C4-2B (cell line): ENCODE measurements around the gene C5orf24.

Experiments
- H3K27ac ChIP-seq: fragments of 450-650 bp; 2 replicates; pipeline ENCODE4 v1.5.1; 2017
- ZFX ChIP-seq: fragments of 450-650 bp; IDR thresholded peaks from 2 replicates; pipeline ENCODE4 v1.6.1; 2017
- TF ChIP-seq, protein P1 (sequence below): fragments of 450-650 bp; conservative IDR thresholded peaks from 2 replicates; pipeline ENCODE4 v1.5.1; 2017; ENCODE audit warnings: mild to moderate bottlenecking

Gene C5orf24

DNA sequence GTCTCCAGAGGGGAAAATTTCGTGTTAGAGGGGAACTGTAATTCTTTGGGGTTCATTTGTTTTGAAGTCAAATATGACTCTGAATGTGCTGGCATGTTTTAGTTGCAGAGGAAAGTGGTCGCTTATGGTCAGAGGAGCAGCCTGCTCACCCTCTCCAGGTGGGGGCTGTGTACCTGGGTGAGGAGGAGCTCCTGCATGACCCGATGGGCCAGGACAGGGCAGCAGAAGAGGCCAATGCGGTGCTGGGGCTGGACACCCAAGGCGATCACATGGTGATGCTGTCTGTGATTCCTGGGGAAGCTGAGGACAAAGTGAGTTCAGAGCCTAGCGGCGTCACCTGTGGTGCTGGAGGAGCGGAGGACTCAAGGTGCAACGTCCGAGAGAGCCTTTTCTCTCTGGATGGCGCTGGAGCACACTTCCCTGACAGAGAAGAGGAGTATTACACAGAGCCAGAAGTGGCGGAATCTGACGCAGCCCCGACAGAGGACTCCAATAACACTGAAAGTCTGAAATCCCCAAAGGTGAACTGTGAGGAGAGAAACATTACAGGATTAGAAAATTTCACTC is 41.9 kb downstream of the C5orf24 start:
- no peak overlapping the region for H3K27ac ChIP-seq

DNA sequence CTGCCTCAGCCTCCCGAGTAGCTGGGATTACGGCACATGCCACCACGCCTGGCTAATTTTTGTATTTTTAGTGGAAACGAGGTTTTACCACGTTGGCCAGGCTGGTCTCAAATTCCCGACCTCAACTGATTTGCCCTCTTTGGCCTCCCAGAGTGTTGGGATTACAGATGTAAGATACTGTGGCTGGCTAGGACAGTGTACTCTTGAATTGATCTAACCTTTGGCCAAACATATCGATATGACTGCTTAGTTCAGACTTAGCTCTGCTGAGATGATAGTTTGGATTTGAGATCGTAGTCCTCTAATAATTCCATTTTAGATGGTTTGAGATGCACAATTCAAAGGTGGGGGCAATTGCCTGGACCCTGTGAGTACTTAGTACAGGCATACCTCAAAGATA is 43.6 kb downstream of the C5orf24 start:
- TF ChIP-seq, protein P1, sequence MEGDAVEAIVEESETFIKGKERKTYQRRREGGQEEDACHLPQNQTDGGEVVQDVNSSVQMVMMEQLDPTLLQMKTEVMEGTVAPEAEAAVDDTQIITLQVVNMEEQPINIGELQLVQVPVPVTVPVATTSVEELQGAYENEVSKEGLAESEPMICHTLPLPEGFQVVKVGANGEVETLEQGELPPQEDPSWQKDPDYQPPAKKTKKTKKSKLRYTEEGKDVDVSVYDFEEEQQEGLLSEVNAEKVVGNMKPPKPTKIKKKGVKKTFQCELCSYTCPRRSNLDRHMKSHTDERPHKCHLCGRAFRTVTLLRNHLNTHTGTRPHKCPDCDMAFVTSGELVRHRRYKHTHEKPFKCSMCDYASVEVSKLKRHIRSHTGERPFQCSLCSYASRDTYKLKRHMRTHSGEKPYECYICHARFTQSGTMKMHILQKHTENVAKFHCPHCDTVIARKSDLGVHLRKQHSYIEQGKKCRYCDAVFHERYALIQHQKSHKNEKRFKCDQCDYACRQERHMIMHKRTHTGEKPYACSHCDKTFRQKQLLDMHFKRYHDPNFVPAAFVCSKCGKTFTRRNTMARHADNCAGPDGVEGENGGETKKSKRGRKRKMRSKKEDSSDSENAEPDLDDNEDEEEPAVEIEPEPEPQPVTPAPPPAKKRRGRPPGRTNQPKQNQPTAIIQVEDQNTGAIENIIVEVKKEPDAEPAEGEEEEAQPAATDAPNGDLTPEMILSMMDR = no peak
- no peak for TF ChIP-seq ZFX
- no peak overlapping the region for H3K27ac ChIP-seq

More for the DNA sequence above, 41.9 kb downstream of the C5orf24 start:
- no peak for TF ChIP-seq ZFX
- TF ChIP-seq, protein P1 = no peak

DNA sequence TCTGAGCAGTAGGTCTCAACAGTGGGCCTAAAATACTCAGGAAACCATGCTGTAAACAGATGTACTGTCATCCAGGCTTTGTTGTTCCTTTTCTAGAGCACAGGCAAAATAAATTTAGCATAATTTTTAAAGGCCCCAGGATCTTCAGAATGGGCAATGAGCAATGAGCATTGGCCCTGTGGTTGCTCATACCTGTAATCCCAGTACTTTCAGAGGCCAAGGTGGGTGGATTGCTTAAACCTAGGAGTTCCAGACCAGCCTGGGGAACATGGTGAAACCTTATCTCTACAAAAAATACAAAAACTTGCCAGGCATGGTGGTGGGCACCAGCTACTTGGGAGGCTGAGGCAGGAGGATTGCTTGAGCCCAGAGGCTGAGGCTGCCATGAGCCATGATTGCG is 45.7 kb downstream of the C5orf24 start:
- TF ChIP-seq, protein P1 = no peak
- no peak for TF ChIP-seq ZFX
- no peak overlapping the region for H3K27ac ChIP-seq

DNA sequence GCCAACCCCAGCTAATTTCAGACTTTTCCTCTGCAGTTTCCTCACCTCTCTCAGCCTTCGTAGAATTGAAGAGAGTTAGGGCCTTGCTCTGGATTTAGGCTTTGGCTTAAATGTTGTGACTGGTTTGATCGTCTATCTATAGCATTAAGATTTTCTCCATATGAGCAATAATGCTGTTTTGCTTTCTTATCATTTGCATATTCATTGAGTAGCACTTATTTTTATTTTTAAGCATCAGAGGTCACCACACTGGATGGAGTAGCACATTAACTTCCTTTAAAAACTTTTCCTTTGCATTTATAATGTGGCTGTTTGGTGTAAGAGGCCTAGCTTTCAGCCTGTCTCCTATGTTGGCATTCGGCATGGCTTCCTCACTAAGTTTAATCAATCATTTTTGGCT is 46.5 kb downstream of the C5orf24 start:
- H3K27ac ChIP-seq = no peak overlapping the region
- TF ChIP-seq ZFX = no peak
- TF ChIP-seq, protein P1 = no peak

DNA sequence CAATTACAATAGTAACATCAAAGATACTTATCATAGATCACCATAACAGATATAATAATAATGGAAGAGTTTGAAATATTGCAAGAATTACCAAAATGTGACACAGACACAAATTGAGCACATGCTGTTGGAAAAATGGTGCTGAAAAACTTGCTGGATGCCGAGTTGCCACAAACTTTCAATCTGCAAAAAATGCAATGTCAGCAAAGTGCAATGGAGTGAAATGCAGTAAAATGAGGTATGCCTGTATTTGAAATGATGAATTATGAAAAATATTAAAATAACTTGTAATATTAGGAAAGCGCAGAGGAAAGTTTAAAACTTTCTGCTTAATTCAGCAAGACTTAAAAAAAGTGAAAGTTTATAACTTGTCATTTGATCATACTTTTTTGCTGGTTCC is 47.2 kb downstream of the C5orf24 start:
- TF ChIP-seq, protein P1 = no peak
- no peak for TF ChIP-seq ZFX
- no peak overlapping the region for H3K27ac ChIP-seq

DNA sequence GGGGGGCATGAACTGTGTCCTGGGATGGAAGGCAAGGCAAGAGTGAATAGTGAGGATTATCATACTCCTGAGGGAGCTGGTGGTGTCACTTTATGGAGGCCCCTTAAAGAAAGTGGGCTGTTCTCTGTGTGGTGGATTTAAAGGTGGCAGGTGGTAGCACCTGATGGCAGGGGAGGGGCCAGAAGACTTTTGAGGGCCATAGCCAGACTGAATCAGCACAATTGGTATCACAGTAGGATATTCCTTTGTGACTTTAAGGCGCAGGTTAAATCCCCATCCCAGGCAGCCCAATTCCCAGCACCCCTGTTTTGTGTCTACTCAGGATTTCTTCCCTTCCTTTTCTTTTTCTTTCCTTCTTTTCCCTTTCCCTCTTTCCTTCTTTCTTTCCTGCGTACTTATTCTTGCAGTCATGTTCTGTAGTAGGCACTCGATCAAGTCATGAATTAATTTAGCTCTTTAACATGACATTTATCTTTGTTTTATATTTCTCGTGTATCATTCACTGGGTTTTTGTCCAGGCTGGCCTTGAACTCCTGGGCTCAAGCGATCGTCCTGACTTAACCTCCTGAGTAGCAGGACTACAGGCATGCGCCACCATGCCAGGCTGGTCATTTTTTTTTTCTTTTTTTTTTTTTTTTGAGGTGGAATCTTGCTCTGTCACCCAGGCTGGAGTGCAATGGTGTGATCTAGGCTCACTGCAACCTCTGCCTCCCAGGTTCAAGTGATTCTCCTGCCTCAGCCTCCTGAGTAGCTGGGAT is 48.2 kb downstream of the C5orf24 start:
- TF ChIP-seq, protein P1 = no peak
- no peak for TF ChIP-seq ZFX
- no peak overlapping the region for H3K27ac ChIP-seq

DNA sequence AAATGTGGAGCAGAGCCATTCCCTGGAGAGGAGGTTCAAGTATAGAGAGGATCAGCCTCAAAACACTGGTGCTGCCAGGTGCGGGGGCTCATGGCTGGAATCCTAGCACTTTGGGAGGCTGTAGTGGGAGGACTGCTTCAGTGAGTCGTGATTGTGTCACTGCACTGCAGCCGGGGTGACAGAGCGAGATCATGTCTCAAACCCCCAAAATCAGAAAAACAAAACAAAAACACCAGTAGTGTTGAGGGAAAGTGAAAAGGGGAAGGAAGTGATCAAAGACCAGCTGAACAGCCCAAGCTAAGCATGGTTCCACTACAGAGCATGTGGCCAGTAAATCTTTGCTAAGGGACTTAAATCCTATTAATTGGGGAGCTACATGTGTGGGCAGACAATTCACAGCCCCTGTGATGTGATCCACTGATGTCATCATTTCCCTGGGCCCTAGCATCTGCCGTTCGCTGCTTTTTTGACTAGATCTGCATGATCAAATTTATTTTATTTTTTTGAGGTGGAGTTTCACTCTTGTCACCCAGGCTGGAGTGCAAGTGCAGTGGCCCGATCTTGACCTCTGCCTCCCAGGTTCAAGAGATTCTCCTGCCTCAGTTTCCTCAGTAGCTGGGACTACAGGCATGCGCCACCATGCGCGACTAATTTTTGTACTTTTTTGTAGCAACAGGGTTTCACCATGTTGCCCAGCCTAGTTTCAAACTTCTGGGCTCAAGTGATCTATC is 56.5 kb downstream of the C5orf24 start:
- no peak overlapping the region for H3K27ac ChIP-seq
- TF ChIP-seq, protein P1 = no peak
- TF ChIP-seq ZFX = no peak
